GM21447 (cell line): ENCODE measurements around the gene MYH3.
A peak's percentile ranks its signal among the peaks of the same experiment; 100 is the strongest.

ENCODE experiments used
- ATAC-seq: cut with Tn5 transposase; IDR thresholded peaks from one replicate; pipeline ENCODE4 v1.9.1; 2021; ENCODE audit not compliant: unreplicated experiment

The MYH3 gene

DNA sequence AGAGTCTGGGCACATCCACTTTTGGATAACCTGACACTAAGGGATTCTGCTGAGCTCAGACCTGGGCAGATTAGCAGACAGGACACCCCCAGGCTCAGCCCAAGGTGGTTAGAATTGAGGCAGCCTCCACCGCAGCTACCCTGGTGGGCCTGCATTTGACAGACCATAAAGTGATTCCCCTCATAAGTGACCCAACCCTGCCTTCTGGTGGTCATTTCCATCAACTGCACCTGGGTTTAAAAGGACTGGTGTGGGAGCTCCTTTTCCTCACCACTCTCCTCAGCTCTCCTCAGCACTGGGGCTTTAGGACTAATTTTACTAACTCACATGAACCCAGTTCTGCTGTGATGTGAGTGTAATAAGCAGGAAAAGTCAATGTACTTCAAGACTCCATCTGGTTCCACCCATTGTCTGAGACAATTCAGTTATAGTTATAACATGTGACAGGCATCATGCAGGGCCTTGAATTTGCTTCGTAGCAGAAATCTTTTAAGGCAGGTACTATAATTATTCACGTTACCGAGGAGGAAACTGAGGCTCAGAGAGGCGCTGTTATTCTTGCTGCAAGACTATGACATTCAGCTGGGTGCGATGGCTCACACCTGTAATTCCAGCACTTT is 42.5 kb downstream of the MYH3 start:
- no peak for ATAC-seq

DNA sequence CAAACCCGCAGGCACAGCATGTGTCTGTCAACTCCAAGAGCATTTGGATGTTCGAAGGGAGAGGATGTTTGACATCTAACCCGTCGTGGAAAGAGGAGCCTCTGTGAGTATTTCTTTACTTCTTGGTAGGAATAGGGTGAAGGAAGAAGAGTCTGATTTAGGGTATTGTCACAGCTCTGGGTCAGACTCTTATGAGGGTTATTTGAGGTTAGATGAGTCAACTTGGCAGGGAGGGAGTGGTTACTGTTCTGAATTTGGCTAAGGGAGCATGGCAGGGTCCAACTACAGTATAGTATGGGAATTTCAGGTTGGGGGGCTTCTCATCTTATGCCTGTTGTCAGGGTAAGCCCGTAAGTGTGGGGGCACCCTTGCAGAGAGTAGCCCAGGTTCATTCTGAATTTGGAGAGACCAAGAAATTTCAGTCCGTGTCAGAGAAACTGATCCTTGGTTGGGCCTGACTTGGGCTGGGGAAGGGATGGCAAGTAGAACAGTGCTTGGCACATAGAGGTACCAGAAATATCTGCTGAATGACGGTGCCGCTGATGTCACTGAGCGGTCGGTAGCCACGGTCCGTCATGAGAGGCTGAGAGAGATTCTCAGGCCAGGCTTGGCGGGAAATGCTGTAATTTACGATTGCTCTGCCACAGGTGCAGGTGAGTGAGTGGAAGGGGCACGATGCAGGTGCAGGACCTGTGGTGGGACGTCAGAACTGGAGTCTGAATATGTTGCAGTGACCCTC is 43.2 kb downstream of the MYH3 start:
- ATAC-seq, result no peak

DNA sequence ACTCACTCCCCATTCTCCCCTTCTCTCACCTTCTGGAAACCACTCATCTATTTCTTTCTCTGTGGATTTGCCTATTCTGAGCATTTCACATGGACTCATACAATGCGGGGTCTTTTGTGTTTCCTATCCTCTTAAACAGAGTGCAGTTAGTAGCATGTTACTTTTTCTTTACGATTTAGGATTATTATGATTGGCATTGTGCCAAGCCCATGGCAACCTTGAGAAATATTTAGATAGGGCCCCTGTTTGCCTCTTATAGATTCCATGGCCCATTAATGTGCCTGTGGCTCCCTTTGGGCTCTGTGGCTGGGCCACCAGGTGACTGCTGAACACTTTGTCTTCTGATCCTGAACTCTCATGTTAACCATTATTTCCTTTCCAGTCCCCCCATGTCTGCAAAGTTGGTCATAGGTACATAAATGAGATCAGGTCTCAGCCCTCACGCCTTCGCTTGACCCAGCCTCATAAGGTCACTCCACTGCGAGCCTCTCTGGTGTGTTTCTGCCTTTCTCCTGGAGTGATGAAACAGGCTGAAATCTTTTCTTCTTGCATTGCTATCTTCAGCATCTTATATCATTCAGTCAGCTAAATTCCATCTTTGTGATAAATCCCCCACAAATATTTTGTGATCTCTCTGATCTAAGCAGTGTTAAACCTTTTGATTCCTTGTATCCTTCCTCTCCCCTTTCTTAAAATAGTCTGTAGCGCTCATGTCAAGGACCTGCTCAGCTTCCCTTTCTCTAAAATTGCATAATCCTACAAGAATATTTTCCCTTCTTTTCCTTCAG is 44.0 kb downstream of the MYH3 start:
- no peak for ATAC-seq

- ATAC-seq, result no peak
Observed at GRCh38 chr17:10610884-10611283, 46.2 kb downstream of the MYH3 start.

- no peak for ATAC-seq
Observed at GRCh38 chr17:10608244-10608643, 48.9 kb downstream of the MYH3 start.

- ATAC-seq, result no peak
Observed at GRCh38 chr17:10606110-10606509, 51.0 kb downstream of the MYH3 start.

- ATAC-seq, result no peak
Observed at GRCh38 chr17:10605221-10605783, 51.8 kb downstream of the MYH3 start.

DNA sequence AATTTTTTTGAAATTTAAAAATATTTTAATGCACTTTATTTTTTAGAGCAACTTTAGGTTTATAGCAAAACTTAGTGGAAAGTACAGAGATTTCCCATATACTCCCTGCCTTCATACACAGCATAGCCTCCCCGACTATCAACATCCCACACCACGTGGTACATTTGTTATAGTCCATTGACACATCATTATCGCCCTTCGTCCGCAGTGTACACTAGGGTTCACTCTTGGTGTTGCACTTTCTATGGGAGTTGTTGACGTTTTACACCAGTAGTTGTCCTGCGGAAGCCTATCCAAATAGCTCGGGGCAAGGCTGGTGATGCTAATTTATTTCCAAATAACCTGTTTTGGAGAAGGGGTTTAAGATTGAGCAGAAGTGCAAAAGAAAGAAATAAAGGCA is 52.6 kb downstream of the MYH3 start:
- no peak for ATAC-seq

DNA sequence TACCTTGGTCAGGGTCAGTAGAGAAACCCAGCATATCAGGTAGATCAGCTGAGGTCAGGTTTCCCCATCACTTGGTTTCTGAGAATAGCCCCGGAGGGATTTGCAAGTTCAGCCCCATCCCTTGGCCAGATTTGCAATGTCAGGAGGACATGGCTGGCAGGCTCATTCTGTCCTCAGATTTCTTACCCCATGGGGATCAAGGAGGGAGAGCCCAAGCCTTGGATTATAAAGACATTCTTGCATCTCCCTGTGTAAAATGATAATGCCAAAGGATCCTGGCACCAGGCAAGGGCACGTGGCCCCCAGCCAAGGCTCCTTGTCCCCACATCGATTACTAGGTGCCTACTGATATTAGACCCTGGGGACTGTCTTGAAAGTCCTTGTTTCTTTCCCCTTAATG is 53.2 kb downstream of the MYH3 start:
- ATAC-seq, result no peak

GRCh38 chr17:10600571-10600970 is 56.5 kb downstream of the MYH3 start:
- no peak for ATAC-seq

- no peak for ATAC-seq
Observed at GRCh38 chr17:10598621-10599020, 58.5 kb downstream of the MYH3 start.

DNA sequence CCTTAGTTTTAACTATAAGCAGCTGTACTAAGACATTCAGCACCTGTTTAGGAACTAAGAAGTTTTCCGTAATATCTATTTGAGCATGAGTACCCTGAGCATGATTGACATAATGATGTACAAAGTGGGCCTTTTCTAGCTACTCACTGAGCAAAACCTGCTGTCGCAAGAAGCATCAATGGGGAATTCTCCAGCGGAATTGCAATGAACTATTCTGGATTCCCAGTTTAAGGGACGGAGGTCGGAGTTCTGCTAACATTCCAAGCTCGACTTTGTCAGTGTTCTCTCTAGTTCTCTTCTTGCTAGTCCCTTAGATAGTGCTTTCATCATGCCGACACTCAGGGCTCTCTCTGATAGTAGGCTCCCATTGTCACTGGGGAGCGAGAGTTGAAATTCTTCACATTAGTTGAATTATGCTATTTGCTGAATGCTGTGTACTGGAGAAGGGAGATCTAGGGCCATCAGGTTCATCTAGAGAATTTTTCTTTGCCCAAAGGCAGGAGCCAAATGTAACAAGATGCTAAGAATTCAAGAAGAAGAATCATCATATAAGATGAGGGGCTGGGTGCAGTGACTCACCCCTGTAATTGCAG is 67.5 kb downstream of the MYH3 start:
- ATAC-seq, result no peak

GRCh38 chr17:10585529-10585928 is 71.6 kb downstream of the MYH3 start:
- no peak for ATAC-seq

DNA sequence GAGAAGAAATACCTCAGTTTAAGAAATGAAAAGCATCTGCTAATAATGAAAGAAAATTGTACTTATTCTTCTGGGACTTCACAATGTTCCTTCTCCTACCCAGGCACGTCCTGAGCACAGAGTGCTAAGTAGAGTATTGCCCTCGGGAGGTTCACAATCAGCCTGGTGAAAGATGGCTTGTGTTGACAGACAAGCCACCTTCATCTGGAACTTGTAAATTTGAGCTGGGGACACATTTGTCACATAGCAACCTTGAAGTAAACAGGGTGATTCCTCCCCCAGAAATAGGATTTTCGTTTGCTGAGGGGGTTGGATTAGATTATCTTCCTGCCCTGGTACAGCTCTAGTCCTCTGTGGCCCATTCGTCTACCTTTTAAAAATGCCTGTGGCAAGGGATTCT is 73.3 kb downstream of the MYH3 start:
- no peak for ATAC-seq

DNA sequence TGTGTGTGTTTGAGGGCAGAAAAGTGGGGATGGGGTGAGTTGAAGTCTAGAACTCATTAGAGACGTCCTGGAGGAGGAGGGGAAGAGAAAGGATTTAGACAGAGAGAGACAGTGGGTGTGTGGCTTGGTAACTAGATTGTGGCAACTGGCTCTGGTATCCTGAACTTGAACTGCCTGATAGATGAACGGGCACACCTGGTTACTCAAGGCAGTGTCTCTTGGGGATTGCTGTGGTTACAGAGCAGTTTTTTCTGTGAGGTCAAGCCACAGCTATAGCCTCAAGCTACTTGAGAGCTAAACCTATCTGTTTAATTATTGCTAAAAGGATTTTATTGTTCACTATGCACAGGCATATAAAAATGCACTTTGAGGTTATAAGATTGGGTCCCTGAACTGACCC is 77.8 kb downstream of the MYH3 start:
- peak; percentile 70 for ATAC-seq
